H9 (cell line): ENCODE results near the gene ANKRD39. TPM values are rescaled to one million over a fixed set of nuclear protein-coding genes. Genes with fewer than 3 reads are reported as not detected.
A peak's percentile ranks its signal among the peaks of the same experiment; 100 is the strongest.

Source experiments
- DNase-seq: peaks from one replicate; pipeline ENCODE4 v3.0.0-alpha.2; 2017
- H2AFZ ChIP-seq: one replicate; pipeline ENCODE4 v1.6.1; 2013; ENCODE audit warnings: mild to moderate bottlenecking, low read length, control low read depth, moderate library complexity
- H2AK5ac ChIP-seq: 2 replicates; pipeline ENCODE4 v1.6.1; 2013; ENCODE audit warnings: low read length, control low read depth, mixed read lengths; ENCODE audit not compliant: insufficient read length
- H2BK120ac ChIP-seq: one replicate; pipeline ENCODE4 v1.6.1; 2013; ENCODE audit warnings: low read depth, mild to moderate bottlenecking, low read length, control low read depth, inconsistent platforms; ENCODE audit not compliant: poor library complexity, severe bottlenecking
- H2BK12ac ChIP-seq: 2 replicates; pipeline ENCODE4 v1.6.1; 2013; ENCODE audit warnings: low read length, control low read depth, mixed read lengths, low read depth; ENCODE audit not compliant: insufficient read length
- H2BK15ac ChIP-seq: 2 replicates; pipeline ENCODE4 v1.6.1; 2013; ENCODE audit warnings: low read depth, low read length, control low read depth
- H2BK20ac ChIP-seq: one replicate; pipeline ENCODE4 v1.6.1; 2013; ENCODE audit warnings: low read depth, mild to moderate bottlenecking, low read length, control low read depth, inconsistent platforms; ENCODE audit not compliant: poor library complexity, severe bottlenecking
- H2BK5ac ChIP-seq: 2 replicates; pipeline ENCODE4 v1.6.1; 2013; ENCODE audit warnings: low read length, control low read depth, mixed read lengths; ENCODE audit not compliant: insufficient read length
- H3K14ac ChIP-seq: 2 replicates; pipeline ENCODE4 v1.6.1; 2013; ENCODE audit warnings: low read length, control low read depth; ENCODE audit not compliant: insufficient read depth
- H3K18ac ChIP-seq: 2 replicates; pipeline ENCODE4 v1.6.1; 2013; ENCODE audit warnings: low read depth, mild to moderate bottlenecking, mixed read lengths, low read length, control low read depth; ENCODE audit not compliant: insufficient read length
- H3K23ac ChIP-seq: 2 replicates; pipeline ENCODE4 v1.6.1; 2013; ENCODE audit warnings: low read length, control low read depth, mixed read lengths, low read depth; ENCODE audit not compliant: insufficient read length
- H3K23me2 ChIP-seq: 2 replicates; pipeline ENCODE4 v1.6.1; 2013; ENCODE audit warnings: low read depth, mild to moderate bottlenecking, mixed read lengths, low read length, control low read depth; ENCODE audit not compliant: insufficient read length, poor library complexity, severe bottlenecking
- H3K27ac ChIP-seq: 2 replicates; pipeline ENCODE4 v1.5.1; 2013; ENCODE audit warnings: low read length, control low read depth, mixed read lengths, low read depth; ENCODE audit not compliant: insufficient read length
- H3K27me3 ChIP-seq: 2 replicates; pipeline ENCODE4 v1.6.1; 2013; ENCODE audit warnings: low read length, control low read depth, inconsistent platforms; ENCODE audit not compliant: insufficient read depth
- H3K4ac ChIP-seq: 2 replicates; pipeline ENCODE4 v1.6.1; 2013; ENCODE audit warnings: low read depth, mild to moderate bottlenecking, control low read depth, inconsistent platforms, low read length, moderate library complexity
- H3K4me1 ChIP-seq: 2 replicates; pipeline ENCODE4 v1.6.1; 2013; ENCODE audit warnings: low read length, control low read depth, inconsistent platforms; ENCODE audit not compliant: insufficient read depth
- H3K4me2 ChIP-seq: 2 replicates; pipeline ENCODE4 v1.6.1; 2013; ENCODE audit warnings: low read length, control low read depth, mixed read lengths; ENCODE audit not compliant: insufficient read length, insufficient read depth
- H3K56ac ChIP-seq: 2 replicates; pipeline ENCODE4 v1.6.1; 2013; ENCODE audit warnings: low read depth, mild to moderate bottlenecking, mixed read lengths, low read length, control low read depth; ENCODE audit not compliant: insufficient read length
- H3K79me1 ChIP-seq: 2 replicates; pipeline ENCODE4 v1.6.1; 2013; ENCODE audit warnings: low read depth, mild to moderate bottlenecking, moderate library complexity, low read length, control low read depth, inconsistent platforms; ENCODE audit not compliant: insufficient read depth, poor library complexity, severe bottlenecking
- H3K79me2 ChIP-seq: 2 replicates; pipeline ENCODE4 v1.6.1; 2013; ENCODE audit warnings: low read length, control low read depth, inconsistent platforms; ENCODE audit not compliant: insufficient read depth
- H3K9ac ChIP-seq: 2 replicates; pipeline ENCODE4 v1.6.1; 2013; ENCODE audit warnings: low read length, control low read depth, mixed read lengths; ENCODE audit not compliant: insufficient read length; ENCODE audit errors: extremely low read depth
- H3K9me3 ChIP-seq: one replicate; pipeline ENCODE4 v1.6.1; 2013; ENCODE audit warnings: low read depth, low read length, inconsistent platforms; ENCODE audit not compliant: control insufficient read depth
- H3T11ph ChIP-seq: one replicate; pipeline ENCODE4 v1.6.1; 2013; ENCODE audit warnings: mild to moderate bottlenecking, low read length, control low read depth, inconsistent platforms
- H4K20me1 ChIP-seq: one replicate; pipeline ENCODE4 v1.6.1; 2013; ENCODE audit not compliant: control insufficient read depth, insufficient read length, insufficient read depth
- H4K5ac ChIP-seq: 2 replicates; pipeline ENCODE4 v1.6.1; 2013; ENCODE audit warnings: low read depth, mild to moderate bottlenecking, mixed read lengths, low read length, control low read depth; ENCODE audit not compliant: insufficient read length
- H4K8ac ChIP-seq: replicated peaks from 2 replicates; pipeline ENCODE4 v1.6.1; 2013; ENCODE audit warnings: low read length, control low read depth, mixed read lengths, low read depth; ENCODE audit not compliant: insufficient read length
- H4K91ac ChIP-seq: 2 replicates; pipeline ENCODE4 v1.6.1; 2013; ENCODE audit warnings: low read depth, mild to moderate bottlenecking, moderate library complexity, mixed read lengths, low read length, control low read depth; ENCODE audit not compliant: insufficient read length
- H3K27ac Mint-ChIP-seq, 3 experiments: 2 replicates in 2 of 3; 3 replicates in 1 of 3; pipeline ENCODE4 v1.8.0; 2020 to 2021; ENCODE audit warnings: mixed read lengths in 3 of 3, mild to moderate bottlenecking in 1 of 3, moderate library complexity in 1 of 3
- H3K27me3 Mint-ChIP-seq: 2 replicates; pipeline ENCODE4 v1.8.0; 2021; ENCODE audit warnings: low read depth, mild to moderate bottlenecking, moderate library complexity, mixed read lengths
- H3K36me3 Mint-ChIP-seq, 3 experiments: 2 replicates in 2 of 3; 3 replicates in 1 of 3; pipeline ENCODE4 v1.8.0; 2020 to 2021; ENCODE audit warnings: low read depth in 3 of 3, mixed read lengths in 3 of 3; ENCODE audit not compliant: insufficient read depth in 1 of 3
- H3K4me1 Mint-ChIP-seq, 2 experiments: 2 replicates each; pipeline ENCODE4 v1.8.0; 2020; ENCODE audit warnings: mixed read lengths in 2 of 2
- H3K4me3 Mint-ChIP-seq, 2 experiments: 2 replicates in 1 of 2; 3 replicates in 1 of 2; pipeline ENCODE4 v1.8.0; 2020 to 2021; ENCODE audit warnings: mild to moderate bottlenecking in 2 of 2, mixed read lengths in 2 of 2, moderate library complexity in 1 of 2
- H3K9me3 Mint-ChIP-seq, 2 experiments: 2 replicates in 1 of 2; 3 replicates in 1 of 2; pipeline ENCODE4 v1.8.0; 2020; ENCODE audit warnings: mild to moderate bottlenecking in 2 of 2, mixed read lengths in 2 of 2, moderate library complexity in 1 of 2
- WGBS: extraction: QIAGEN DNeasy Blood & Tissue Kit; methylation state at CpG from one replicate; pipeline ENCODE4 v1.1.7; 2013; ENCODE audit warnings: missing lambda C conversion rate, low lambda C conversion rate, mixed read lengths; ENCODE audit not compliant: insufficient read length; ENCODE audit errors: extremely low coverage; 5-methylcytosine and 5-hydroxymethylcytosine counted together
- total RNA-seq: library from RNA; stranded (reverse); gene quantifications from 2 replicates; pipeline ENCODE4 v1.2.1, GENCODE V29; 2021
- TF ChIP-seq, protein P1 (sequence below): fragments of 200-600 bp; sonication (generic); conservative IDR thresholded peaks from 3 replicates; pipeline ENCODE4 v1.8.0; 2021; ENCODE audit warnings: antibody characterized with exemption, mild to moderate bottlenecking

The ANKRD39 gene
- total RNA-seq, 1 experiment from 2014 or later, result 13.0 TPM

DNA sequence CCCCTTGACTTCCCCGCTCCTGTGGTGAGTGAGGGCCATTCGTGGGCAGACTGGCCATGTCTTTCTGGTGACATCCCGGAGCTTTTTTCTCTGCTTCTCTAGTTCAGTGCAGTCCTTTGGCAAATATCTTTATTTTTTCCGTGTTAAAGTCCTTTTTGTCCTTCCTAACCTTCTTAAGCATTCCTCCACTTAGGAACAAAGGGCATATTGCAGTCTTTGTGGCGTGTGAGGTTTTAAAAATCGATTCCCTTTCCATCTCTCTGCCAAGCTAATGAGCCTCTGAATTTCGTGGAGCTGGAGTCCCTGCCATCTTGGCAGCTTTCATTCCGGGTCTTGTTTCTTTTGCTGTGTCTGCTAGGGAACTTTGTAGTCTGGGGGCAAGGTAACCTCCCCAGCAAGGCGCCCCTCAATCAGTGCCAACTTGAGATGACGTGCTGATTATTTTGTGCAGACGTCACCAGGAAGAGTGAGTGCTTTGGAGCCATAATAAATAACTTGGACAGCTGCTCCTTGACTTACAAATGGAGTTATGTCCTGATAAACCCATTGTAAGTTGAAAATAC, 36.6 kb downstream of the ANKRD39 start:
- H3K4me1 ChIP-seq, result peaks cover 3% of the 10 kb centered on the region; the same call in 1 of the 2 replicates
- Mint-ChIP-seq H3K27ac (peak overlapping the region; percentile 13 to 70 (median 29); a peak in 5 of 7 replicates), H3K4me3 (no peak overlapping the region), H3K9me3 (no peaks in the 10 kb centered on the region; a peak in 1 of 5 replicates), H3K36me3 (peaks cover 20 to 59% (median 54%) of the 10 kb centered on the region in 3 experiments), H3K27me3 (peaks cover 1% of the 10 kb centered on the region; the same call in 1 of the 2 replicates), H3K4me1 (peaks cover 39 to 44% of the 10 kb centered on the region in 2 experiments)
- TF ChIP-seq, protein P1, sequence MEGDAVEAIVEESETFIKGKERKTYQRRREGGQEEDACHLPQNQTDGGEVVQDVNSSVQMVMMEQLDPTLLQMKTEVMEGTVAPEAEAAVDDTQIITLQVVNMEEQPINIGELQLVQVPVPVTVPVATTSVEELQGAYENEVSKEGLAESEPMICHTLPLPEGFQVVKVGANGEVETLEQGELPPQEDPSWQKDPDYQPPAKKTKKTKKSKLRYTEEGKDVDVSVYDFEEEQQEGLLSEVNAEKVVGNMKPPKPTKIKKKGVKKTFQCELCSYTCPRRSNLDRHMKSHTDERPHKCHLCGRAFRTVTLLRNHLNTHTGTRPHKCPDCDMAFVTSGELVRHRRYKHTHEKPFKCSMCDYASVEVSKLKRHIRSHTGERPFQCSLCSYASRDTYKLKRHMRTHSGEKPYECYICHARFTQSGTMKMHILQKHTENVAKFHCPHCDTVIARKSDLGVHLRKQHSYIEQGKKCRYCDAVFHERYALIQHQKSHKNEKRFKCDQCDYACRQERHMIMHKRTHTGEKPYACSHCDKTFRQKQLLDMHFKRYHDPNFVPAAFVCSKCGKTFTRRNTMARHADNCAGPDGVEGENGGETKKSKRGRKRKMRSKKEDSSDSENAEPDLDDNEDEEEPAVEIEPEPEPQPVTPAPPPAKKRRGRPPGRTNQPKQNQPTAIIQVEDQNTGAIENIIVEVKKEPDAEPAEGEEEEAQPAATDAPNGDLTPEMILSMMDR, result no peak
- no peak overlapping the region for H3K4me2 ChIP-seq
- no peak overlapping the region for H4K5ac ChIP-seq
- H3K27me3 ChIP-seq, result no peaks in the 10 kb centered on the region
- no peak overlapping the region for H3K4ac ChIP-seq
- no peak overlapping the region for H3K14ac ChIP-seq
- no CpG with 5 or more reads among the region's 11 CpGs for WGBS
- H3K18ac ChIP-seq, result no peak overlapping the region
- peaks cover 3% of the 10 kb centered on the region for H3K23me2 ChIP-seq
- no peak overlapping the region for H3K27ac ChIP-seq
- no peak overlapping the region for H3K23ac ChIP-seq
- H4K20me1 ChIP-seq, result peaks cover 2% of the 10 kb centered on the region
- H2BK15ac ChIP-seq, result no peak overlapping the region
- H2AK5ac ChIP-seq, result no peak overlapping the region
- H2AFZ ChIP-seq, result no peak overlapping the region
- no peaks in the 10 kb centered on the region for H3K9me3 ChIP-seq
- H2BK20ac ChIP-seq, result no peak overlapping the region
- H3K79me2 ChIP-seq, result peaks cover 5% of the 10 kb centered on the region; the same call in 1 of the 2 replicates
- no peak for DNase-seq
- H2BK5ac ChIP-seq, result no peak overlapping the region
- H3T11ph ChIP-seq, result no peak overlapping the region
- no peak overlapping the region for H2BK12ac ChIP-seq
- no peak overlapping the region for H4K91ac ChIP-seq
- H3K79me1 ChIP-seq, result peaks cover 6% of the 10 kb centered on the region
- no peak overlapping the region for H3K9ac ChIP-seq
- H2BK120ac ChIP-seq, result no peak overlapping the region
- no peak overlapping the region for H4K8ac ChIP-seq
- H3K56ac ChIP-seq, result no peak overlapping the region
